Trophoblast cell (in vitro differentiated cells and primary cell): ENCODE data around the gene RPL7L1.
A peak's percentile ranks its signal among the peaks of the same experiment; 100 is the strongest.
"Not testable (repeated sequence)": the region's sequence is repeated elsewhere in the genome, so short reads cannot be mapped to it uniquely, and the experiment has no call there.

Source experiments
- DNase-seq, 2 donors: peaks; one replicate each; pipeline ENCODE4 v3.0.0-alpha.2; 2016
- H2AFZ ChIP-seq: 2 replicates; pipeline ENCODE4 v1.6.1; 2013; ENCODE audit warnings: low read length, moderate library complexity, mild to moderate bottlenecking; ENCODE audit not compliant: insufficient read depth, poor library complexity
- H2AK5ac ChIP-seq: 2 replicates; pipeline ENCODE4 v1.6.1; 2013; ENCODE audit warnings: mild to moderate bottlenecking, low read length
- H2BK120ac ChIP-seq: 2 replicates; pipeline ENCODE4 v1.6.1; 2013; ENCODE audit warnings: low read length, mild to moderate bottlenecking, moderate library complexity; ENCODE audit not compliant: insufficient read depth, poor library complexity
- H2BK12ac ChIP-seq: 2 replicates; pipeline ENCODE4 v1.6.1; 2013; ENCODE audit warnings: mild to moderate bottlenecking, low read length, moderate library complexity
- H2BK5ac ChIP-seq: 2 replicates; pipeline ENCODE4 v1.6.1; 2013; ENCODE audit warnings: low read length, low read depth, moderate library complexity, mild to moderate bottlenecking; ENCODE audit not compliant: poor library complexity
- H3K14ac ChIP-seq: 2 replicates; pipeline ENCODE4 v1.6.1; 2013; ENCODE audit warnings: mild to moderate bottlenecking, low read length
- H3K18ac ChIP-seq: 2 replicates; pipeline ENCODE4 v1.6.1; 2013; ENCODE audit warnings: mild to moderate bottlenecking, low read length
- H3K23ac ChIP-seq: 2 replicates; pipeline ENCODE4 v1.6.1; 2013; ENCODE audit warnings: low read length
- H3K27ac ChIP-seq: 2 replicates; pipeline ENCODE4 v1.5.1; 2013; ENCODE audit warnings: low read depth, mild to moderate bottlenecking, inconsistent platforms, low read length, moderate library complexity
- H3K27me3 ChIP-seq: 2 replicates; pipeline ENCODE4 v1.6.1; 2013; ENCODE audit warnings: inconsistent platforms, mild to moderate bottlenecking, low read length, moderate library complexity; ENCODE audit not compliant: insufficient read depth
- H3K36me3 ChIP-seq, 2 experiments: 1 replicate in 1 of 2; 2 replicates in 1 of 2; pipeline ENCODE4 v1.6.1; 2013; ENCODE audit warnings: low read length in 2 of 2, mild to moderate bottlenecking in 2 of 2, moderate library complexity in 1 of 2; ENCODE audit not compliant: insufficient read depth in 2 of 2, control insufficient read depth in 1 of 2
- H3K4ac ChIP-seq: 2 replicates; pipeline ENCODE4 v1.6.1; 2013; ENCODE audit warnings: low read depth, mild to moderate bottlenecking, low read length, moderate library complexity
- H3K4me1 ChIP-seq, 2 experiments: 1 replicate in 1 of 2; 2 replicates in 1 of 2; pipeline ENCODE4 v1.6.1; 2013; ENCODE audit warnings: low read length in 2 of 2, mild to moderate bottlenecking in 2 of 2, moderate library complexity in 1 of 2; ENCODE audit not compliant: insufficient read depth in 2 of 2, control insufficient read depth in 1 of 2
- H3K4me2 ChIP-seq: 2 replicates; pipeline ENCODE4 v1.6.1; 2013; ENCODE audit warnings: inconsistent platforms, mild to moderate bottlenecking, low read length, moderate library complexity
- H3K4me3 ChIP-seq: 2 replicates; pipeline ENCODE4 v1.5.1; 2013; ENCODE audit warnings: mild to moderate bottlenecking, low read depth, low read length, inconsistent platforms
- H3K79me1 ChIP-seq: one replicate; pipeline ENCODE4 v1.6.1; 2013; ENCODE audit warnings: low read length
- H3K79me2 ChIP-seq: 2 replicates; pipeline ENCODE4 v1.6.1; 2013; ENCODE audit warnings: low read length, mild to moderate bottlenecking; ENCODE audit not compliant: control insufficient read depth, insufficient read depth, poor library complexity
- H3K9ac ChIP-seq: 2 replicates; pipeline ENCODE4 v1.6.1; 2013; ENCODE audit warnings: mild to moderate bottlenecking, low read length
- H3K9me3 ChIP-seq: 2 replicates; pipeline ENCODE4 v1.6.1; 2013; ENCODE audit warnings: low read depth, mild to moderate bottlenecking, control low read depth, inconsistent platforms, low read length; ENCODE audit not compliant: insufficient read depth
- H4K12ac ChIP-seq: 2 replicates; pipeline ENCODE4 v1.6.1; 2013; ENCODE audit warnings: low read depth, mild to moderate bottlenecking, low read length, moderate library complexity
- H4K8ac ChIP-seq: 2 replicates; pipeline ENCODE4 v1.6.1; 2013; ENCODE audit warnings: low read depth, mild to moderate bottlenecking, low read length, moderate library complexity
- H4K91ac ChIP-seq: one replicate; pipeline ENCODE4 v1.6.1; 2013; ENCODE audit warnings: low read depth, mild to moderate bottlenecking, low read length, moderate library complexity
- WGBS: extraction: QIAGEN DNeasy Blood & Tissue Kit; methylation state at CpG from one replicate; pipeline ENCODE4 v1.1.7; 2013; ENCODE audit warnings: missing lambda C conversion rate; ENCODE audit not compliant: insufficient read length, insufficient coverage; ENCODE audit errors: extremely low coverage; 5-methylcytosine and 5-hydroxymethylcytosine counted together

Gene RPL7L1

DNA sequence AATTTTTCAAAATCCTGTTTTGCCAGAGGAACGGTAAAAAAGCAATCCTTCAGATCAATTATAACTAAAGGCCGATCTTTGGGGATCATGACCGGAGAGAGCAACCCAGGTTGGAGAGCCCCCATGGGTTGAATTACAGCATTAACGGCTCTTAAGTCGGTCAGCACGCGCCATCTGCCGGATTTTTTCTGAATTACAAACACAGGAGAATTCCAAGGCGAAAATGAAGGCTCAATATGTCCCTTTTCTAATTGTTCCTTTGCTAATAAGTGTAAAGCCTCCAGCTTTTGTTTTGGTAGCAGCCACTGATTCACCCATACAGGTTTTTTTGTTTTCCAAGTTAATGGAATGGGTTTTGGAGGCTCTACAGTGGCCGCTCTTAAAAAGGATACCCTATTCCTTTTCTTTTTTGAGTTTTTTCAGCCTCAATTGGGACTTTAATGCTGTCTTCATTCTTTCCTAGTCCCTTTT, 19.5 kb downstream of the RPL7L1 start:
- no peak overlapping the region for H3K9ac ChIP-seq
- no peaks in the 10 kb centered on the region for H3K79me1 ChIP-seq
- H3K27ac ChIP-seq, result no peak overlapping the region
- H3K27me3 ChIP-seq, result no peaks in the 10 kb centered on the region
- DNase-seq, result peak; percentile 59 to 88
- no peak overlapping the region for H3K14ac ChIP-seq
- H3K9me3 ChIP-seq, result no peaks in the 10 kb centered on the region
- no peak overlapping the region for H3K4me2 ChIP-seq
- no peak overlapping the region for H3K4ac ChIP-seq
- WGBS, result no CpG with 5 or more reads among the region's 10 CpGs
- no peak overlapping the region for H4K12ac ChIP-seq
- no peak overlapping the region for H3K23ac ChIP-seq
- H3K18ac ChIP-seq, result no peak overlapping the region
- no peak overlapping the region for H2BK5ac ChIP-seq
- no peak overlapping the region for H2BK12ac ChIP-seq
- H3K79me2 ChIP-seq, result no peaks in the 10 kb centered on the region
- H4K8ac ChIP-seq, result no peak overlapping the region
- no peak overlapping the region for H2AK5ac ChIP-seq
- no peak overlapping the region for H3K4me3 ChIP-seq
- H3K36me3 ChIP-seq, result no peaks in the 10 kb centered on the region
- no peaks in the 10 kb centered on the region for H3K4me1 ChIP-seq
- no peak overlapping the region for H4K91ac ChIP-seq
- no peak overlapping the region for H2AFZ ChIP-seq
- no peak overlapping the region for H2BK120ac ChIP-seq

- Histone ChIP-seq H3K18ac (no peak overlapping the region), H2AFZ (no peak overlapping the region), H4K91ac (no peak overlapping the region), H3K9me3 (no peaks in the 10 kb centered on the region), H2AK5ac (no peak overlapping the region), H3K9ac (no peak overlapping the region), H3K4me2 (no peak overlapping the region), H3K79me2 (no peaks in the 10 kb centered on the region), H3K79me1 (no peaks in the 10 kb centered on the region), H2BK5ac (no peak overlapping the region), H3K36me3 (no peaks in the 10 kb centered on the region), H3K4ac (no peak overlapping the region), H2BK12ac (no peak overlapping the region), H4K12ac (no peak overlapping the region), H3K14ac (no peak overlapping the region), H3K23ac (no peak overlapping the region), H3K27me3 (no peaks in the 10 kb centered on the region), H3K27ac (no peak overlapping the region), H2BK120ac (no peak overlapping the region), H3K4me3 (no peak overlapping the region), H4K8ac (no peak overlapping the region), H3K4me1 (no peaks in the 10 kb centered on the region)
- DNase-seq, result no peak
- WGBS, result no CpG with 5 or more reads among the region's 8 CpGs
These were observed 20.5 kb downstream of the RPL7L1 start for GRCh38 chr6:42899871-42900270.

GRCh38 chr6:42901538-42901957, 22.1 kb downstream of the RPL7L1 start:
- Histone ChIP-seq H2AFZ (no peak overlapping the region), H2BK120ac (no peak overlapping the region), H3K4me1 (no peaks in the 10 kb centered on the region), H3K4me2 (no peak overlapping the region), H3K4ac (no peak overlapping the region), H3K14ac (no peak overlapping the region), H2BK5ac (no peak overlapping the region), H3K9ac (no peak overlapping the region), H2BK12ac (no peak overlapping the region), H3K27ac (no peak overlapping the region), H4K8ac (no peak overlapping the region), H3K9me3 (no peaks in the 10 kb centered on the region), H3K36me3 (no peaks in the 10 kb centered on the region), H3K23ac (no peak overlapping the region), H3K79me1 (no peaks in the 10 kb centered on the region), H4K91ac (no peak overlapping the region), H4K12ac (no peak overlapping the region), H3K27me3 (no peaks in the 10 kb centered on the region), H2AK5ac (no peak overlapping the region), H3K79me2 (no peaks in the 10 kb centered on the region), H3K4me3 (no peak overlapping the region), H3K18ac (no peak overlapping the region)
- no CpG with 5 or more reads among the region's 11 CpGs for WGBS
- DNase-seq, result peak; percentile 70 to 98

DNA sequence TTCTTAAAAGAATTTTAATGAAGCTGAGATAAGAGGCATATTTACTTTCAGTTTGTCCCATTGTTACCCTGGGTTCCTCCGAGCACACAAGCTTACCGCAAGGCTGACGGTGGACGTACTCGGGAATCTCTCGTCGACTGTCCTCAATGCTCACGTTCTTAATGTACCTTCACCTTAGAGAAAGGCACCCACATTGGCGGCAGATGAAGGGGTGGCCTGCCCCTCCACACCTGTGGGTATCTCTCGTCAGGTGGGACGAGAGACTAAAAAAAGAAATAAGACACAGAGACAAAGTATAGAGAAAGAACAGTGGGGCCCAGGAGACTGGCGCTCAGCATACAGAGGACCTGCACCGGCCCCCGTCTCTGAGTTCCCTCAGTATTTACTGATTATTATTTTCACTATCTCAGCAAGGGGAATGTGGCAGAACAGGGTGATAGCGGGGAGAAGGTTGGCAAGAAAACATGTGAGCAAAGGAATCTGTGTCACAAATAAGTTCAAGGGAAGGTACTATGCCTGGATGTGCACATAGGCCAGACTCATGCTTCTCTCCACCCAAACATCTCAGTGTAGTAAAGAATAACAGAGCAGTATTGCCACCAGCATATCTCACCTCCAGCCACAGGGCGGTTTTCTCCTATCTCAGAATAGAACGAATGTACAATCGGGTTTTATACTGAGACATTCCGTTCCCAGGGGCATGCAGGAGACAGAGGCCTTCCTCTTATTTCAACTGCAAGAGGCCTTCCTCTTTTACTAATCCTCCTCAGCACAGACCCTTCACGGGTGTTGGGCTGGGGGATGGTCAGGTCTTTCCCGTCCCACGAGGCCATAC, 23.2 kb downstream of the RPL7L1 start:
- H3K79me1 ChIP-seq, H4K91ac ChIP-seq, H3K14ac ChIP-seq, H2AK5ac ChIP-seq, H4K12ac ChIP-seq, H3K4me3 ChIP-seq, H3K79me2 ChIP-seq, H2AFZ ChIP-seq, H4K8ac ChIP-seq, H3K9me3 ChIP-seq, H2BK5ac ChIP-seq, H3K18ac ChIP-seq, H3K4ac ChIP-seq, H3K27ac ChIP-seq, H3K36me3 ChIP-seq, H3K4me1 ChIP-seq, DNase-seq, H3K23ac ChIP-seq, H2BK12ac ChIP-seq, H3K4me2 ChIP-seq, H3K27me3 ChIP-seq, H3K9ac ChIP-seq, H2BK120ac ChIP-seq: not testable (repeated sequence)
- WGBS, result no CpG with 5 or more reads among the region's 22 CpGs
